Lung microvascular endothelial cell (primary cell): ENCODE results near the gene STARD6. TPM values are rescaled to one million over a fixed set of nuclear protein-coding genes. Genes with fewer than 3 reads are reported as not detected.
"Not testable (repeated sequence)": the region's sequence is repeated elsewhere in the genome, so short reads cannot be mapped to it uniquely, and the experiment has no call there.

Source experiments
- DNase-seq, 2 donors: peaks; one replicate each; pipeline versions ENCODE4 v3.0.0 to v3.0.0-alpha.2; 2010; ENCODE audit warnings: low read depth in 2 of 2
- total RNA-seq: library from RNA; depleted of rRNA; stranded (reverse); fragments of >200 nt; gene quantifications from 2 replicates; pipeline ENCODE4 v1.2.1, GENCODE V29; 2014

STARD6 gene, protein sequence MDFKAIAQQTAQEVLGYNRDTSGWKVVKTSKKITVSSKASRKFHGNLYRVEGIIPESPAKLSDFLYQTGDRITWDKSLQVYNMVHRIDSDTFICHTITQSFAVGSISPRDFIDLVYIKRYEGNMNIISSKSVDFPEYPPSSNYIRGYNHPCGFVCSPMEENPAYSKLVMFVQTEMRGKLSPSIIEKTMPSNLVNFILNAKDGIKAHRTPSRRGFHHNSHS
- total RNA-seq, result 0.20 TPM in 1 of 2 replicates, not detected in the other

DNA sequence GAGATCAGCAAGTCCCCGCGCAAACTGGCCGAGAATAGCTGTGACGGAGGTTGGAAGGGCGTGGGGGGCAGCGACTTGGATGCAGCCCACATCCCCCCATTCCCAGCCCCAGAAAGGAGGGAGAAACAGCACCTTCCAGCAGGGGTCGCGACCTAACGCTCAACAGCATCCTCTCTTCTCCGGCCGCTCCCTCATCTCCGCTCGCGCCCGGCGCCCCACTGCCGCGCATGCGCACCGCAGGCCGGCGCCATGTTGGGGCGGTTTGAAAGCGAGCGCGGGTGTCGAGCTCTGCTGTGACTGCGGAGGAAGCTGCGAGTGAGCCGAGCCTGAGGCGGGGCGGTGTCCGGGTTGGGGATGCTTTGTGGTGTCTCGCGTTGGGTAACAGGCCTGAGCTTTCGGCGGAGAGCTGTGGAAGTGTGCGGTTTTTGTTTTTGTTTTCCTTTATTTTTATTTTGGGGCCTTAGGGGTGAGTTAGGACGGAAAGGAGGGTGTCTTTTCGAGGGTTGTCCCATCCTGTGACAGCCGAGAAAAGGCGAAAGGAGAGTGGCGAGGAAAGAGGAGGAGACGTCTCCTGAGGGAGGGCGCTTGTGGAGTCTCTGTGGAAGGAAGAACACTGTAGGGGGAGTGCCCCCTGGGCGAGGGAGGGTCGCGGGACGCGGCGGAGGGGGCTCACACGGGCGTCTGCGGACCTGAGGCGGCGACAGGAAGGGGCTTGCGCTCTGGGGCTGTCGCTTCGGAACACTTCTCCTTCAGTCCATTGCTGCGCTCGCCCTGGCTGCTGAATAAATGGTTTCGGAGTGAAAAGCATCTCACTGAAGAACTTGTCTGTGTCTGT is at the start of gene STARD6, which contains the start of gene C18orf54:
STARD6 (minus strand) TSS at position 199 of the 835 bp plus-strand sequence. CDS start 3,285 bp downstream, outside the sequence.
C18orf54 (plus strand) TSS at position 247 of the 835 bp plus-strand sequence. CDS start 2,667 bp downstream, outside the sequence.
- DNase-seq, result peak; percentile 91 to 92

- no peak for DNase-seq
Observed at GRCh38 chr18:54405290-54405689, 47.6 kb upstream of the STARD6 start.

GRCh38 chr18:54396760-54397159 is 39.1 kb upstream of the STARD6 start:
- no peak for DNase-seq

DNA sequence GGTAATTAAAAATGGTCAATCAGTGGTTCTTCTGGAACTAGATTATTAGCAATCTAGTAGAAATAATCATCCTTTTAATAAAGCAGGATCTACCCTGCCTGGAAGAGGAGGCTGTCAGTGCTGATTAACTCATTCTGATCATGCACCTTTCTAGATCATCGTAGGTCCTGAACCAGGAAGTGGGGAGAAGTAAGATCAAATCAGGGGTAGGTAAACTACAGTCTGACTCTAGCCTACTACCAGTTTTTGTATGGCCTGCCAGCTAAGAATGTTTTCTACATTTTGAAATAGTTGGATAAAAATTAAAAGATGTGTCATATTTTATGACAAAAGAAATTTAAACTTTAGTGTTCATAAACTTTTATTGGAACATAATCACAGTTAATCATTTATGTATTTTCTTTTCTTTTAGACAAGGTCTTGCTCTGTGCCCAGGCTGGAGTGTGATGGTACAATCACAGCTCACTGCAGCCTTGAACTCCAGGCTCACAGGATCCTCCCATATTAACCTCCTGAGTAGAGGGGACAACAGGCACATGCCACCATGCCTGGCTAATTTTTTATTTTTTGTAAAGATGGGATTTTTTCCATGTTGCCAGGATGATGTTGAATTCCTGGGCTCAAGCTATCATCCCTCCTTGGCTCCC is 36.1 kb upstream of the STARD6 start:
- DNase-seq, result no peak

- DNase-seq, result peak; percentile 71 to 73
Observed at GRCh38 chr18:54392543-54393023, 34.9 kb upstream of the STARD6 start.

- DNase-seq, result peak in 1 of 2 donors; percentile 4
Observed at GRCh38 chr18:54390838-54391237, 33.2 kb upstream of the STARD6 start.

GRCh38 chr18:54389143-54389505 is 31.5 kb upstream of the STARD6 start:
- DNase-seq, result no peak

DNA sequence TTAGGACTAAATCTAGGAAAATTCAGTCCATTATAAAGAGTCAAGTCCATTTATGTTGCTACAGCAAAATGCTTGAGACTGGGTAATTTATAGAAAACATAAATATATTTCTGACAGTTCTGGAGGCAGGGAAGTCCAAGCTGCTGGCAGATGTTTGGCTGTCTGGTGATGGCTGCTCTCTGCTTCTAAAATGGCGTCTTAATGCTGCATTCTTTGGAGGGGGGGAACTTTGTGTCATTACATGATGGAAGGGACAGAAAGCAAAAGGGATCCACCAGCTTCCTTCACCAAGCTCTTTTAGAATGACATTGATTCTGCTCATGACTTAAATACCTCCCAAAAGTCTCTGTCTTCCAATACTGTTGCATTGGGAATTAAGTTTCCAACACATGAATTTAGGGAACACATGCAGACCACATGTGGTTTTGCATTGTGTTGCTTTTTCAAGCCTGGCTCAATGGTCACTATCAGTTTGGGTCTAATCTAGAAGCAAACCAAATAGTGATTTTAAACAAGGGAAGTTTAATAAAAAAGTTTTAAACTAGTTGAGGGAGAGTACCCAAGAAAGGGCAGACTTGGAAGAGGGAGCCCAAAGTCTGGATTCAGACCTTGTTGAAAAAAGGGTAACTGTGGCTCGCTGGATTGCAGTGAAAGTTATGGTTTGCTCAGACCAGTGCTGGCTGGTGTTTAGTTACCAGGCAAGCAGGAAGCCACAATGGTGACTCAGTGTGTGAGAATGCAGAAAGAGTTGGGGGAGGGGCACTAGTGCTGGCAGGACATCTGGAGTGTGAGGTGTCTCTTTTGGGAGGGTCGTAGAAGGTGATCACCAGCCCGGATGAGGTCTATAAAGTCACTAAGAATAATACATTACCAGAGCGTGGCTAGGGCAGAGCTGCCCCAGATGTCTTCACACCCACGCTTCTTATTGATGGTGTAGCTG is 30.8 kb upstream of the STARD6 start:
- peak; percentile 86 to 90 for DNase-seq

- no peak for DNase-seq
Observed at GRCh38 chr18:54387631-54388030, 30.0 kb upstream of the STARD6 start.

- not testable (repeated sequence) for DNase-seq
Observed at GRCh38 chr18:54386800-54387495, 29.3 kb upstream of the STARD6 start.

DNA sequence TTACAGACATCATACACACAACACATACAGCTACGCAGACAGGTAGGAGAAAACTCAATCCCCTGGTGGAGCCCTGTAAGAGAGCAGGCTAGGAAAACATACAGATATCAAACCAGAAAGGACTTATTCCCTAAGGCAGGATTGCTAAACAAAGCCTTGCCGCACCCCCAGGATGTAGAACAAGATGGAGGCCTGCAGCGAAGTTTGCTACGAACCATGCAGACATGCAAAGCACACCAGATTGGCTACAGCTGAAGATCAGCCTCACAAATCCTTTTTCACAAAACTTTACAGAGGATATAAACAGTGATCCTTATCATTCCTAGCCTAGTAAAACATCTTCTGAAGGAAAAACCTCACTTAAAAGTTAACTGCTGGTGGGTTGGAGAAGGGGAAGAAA is 28.4 kb upstream of the STARD6 start:
- no peak for DNase-seq

DNA sequence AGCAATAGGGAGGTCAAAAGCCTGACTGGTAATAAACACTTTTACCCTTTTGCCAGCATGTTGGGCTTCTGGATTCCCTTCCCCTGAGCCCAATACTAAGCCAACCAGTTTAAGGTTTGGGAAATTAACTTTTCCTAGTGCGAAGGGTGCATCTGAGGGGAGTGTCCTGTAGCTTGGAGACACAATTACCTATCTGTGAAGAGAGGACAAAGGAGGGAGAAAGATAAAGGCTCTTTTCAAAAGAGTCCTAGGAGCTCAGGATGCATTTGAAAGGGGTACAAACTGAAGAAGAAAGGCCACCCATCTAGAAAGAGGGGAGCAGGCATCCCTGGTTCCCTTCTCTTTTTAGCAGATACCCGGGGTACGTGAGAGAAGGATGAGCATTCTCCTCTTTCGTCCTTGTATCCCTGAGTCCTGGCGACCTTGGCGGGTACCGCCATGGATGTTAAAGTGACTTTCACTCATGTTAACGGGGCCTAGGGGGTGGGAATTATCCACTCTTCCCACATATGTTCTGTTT is 25.1 kb upstream of the STARD6 start:
- DNase-seq, result no peak

DNA sequence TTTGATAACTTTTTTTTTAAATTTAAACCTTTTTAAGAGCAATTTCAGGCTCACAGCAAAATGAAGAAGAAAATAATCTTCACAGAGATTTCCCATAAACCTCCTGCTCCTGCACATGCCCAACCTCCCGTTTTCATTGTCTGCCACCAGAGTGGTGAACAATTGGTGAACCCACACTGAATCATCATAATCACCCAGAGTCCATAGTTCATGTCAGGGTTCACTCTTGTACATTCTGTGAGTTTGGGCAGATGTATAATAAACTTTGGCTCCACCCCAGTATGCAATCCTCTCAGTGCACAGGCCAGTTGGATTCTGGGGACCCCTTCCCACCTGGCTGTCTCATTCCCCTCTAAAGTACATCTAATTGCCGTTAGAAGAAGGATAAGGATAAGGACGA is 24.4 kb upstream of the STARD6 start:
- no peak for DNase-seq

DNA sequence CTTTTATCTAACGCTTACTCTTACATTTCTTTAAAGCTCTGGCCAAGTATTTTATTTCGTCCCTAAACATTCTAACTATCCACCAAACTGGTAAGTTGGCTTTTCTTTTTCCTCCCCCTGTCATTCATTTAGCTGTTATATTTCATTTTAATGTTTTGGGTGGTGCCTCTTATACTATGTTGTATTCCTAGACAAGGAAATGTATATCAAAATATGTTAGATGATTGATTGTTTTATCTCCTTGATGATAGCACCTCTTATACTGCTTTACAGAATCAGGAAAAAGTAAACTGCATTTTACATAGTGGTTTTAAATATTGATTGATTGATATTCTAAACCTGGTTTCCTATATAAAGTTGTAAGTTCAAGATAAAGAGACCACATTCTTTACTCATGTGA is 24.0 kb upstream of the STARD6 start:
- DNase-seq, result no peak

GRCh38 chr18:54378057-54378456 is 20.4 kb upstream of the STARD6 start:
- no peak for DNase-seq

GRCh38 chr18:54360406-54360805 is 2.7 kb upstream of the STARD6 start:
- DNase-seq, result no peak

DNA sequence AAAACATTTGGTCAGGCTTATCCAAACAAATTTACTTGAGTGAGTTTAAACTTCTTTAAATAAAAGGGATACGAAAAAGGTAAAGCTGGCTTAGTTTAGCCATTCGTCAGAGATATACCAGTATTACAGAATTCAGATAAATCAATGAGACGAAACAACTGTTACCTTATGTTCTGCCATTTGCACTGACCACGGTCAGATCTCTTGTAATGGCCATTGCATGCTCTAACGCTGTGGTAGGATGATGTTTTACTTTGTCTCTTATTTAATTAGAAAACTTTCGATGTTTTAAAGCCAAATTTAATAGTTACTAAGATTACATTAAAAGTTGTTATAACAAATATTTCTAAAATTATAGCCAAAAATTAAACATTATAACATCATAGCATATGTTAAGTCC is 1.6 kb upstream of the STARD6 start:
- DNase-seq, result peak; percentile 12 to 21

DNA sequence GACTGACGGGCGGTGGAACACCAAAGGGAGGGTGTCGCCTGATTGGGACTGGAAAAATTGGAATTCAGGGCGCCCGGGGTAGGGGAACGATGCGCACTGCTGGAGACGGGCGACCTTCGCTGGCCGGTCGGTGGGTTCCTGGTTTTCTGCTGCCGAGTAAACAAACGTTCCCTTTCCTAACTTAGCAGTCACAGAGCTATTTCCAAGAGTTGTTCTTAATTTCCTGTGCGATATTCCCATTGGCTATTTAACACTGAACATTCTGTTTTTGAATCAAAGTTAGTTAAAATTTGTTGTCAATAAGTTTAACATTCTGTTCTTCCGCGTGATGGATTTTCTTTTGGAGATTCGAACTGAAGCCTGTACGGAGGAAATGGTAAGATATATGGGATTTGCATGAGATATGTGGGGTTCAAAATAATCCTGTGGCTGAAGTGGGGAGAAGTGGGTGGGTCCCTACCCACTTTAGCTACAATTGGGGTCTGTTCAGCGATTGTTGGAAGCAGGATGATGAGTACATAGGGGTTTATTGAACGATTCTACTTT is 910 bp upstream of the STARD6 start:
- peak in 1 of 2 donors; percentile 38 for DNase-seq

DNA sequence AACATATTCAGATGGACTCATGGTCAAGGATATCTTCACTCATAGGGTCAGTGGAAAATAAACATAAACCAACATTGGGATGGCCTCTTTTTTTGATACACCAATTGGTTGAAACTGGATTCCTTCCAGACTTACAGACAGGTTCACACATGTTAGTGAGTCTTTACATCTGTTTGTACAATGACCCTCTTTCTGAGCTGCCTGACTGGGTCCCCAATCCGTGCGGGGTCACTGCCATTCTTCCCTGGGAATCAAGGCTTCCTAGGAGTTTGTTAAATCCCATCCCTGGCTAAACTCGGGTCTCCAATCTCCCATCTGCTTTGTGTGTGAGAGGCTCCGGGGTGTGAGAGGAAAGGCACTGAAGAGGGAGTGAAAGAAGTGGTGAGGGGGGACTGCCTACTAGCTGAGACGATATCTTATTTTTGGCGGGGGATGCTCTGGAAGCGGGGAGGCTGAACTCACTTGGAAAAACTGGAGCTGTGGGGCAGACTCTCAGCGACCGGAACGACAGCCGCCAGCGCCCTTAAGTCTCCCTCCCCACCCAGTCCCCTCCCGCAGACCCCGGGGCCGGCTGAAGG is 487 bp downstream of the STARD6 start:
- DNase-seq, result no peak
